ENCODE results near the gene TMEM106B. TPM values are rescaled to one million over a fixed set of nuclear protein-coding genes. Genes with fewer than 3 reads are reported as not detected.

TMEM106B gene
- total and polyA plus RNA-seq, 2 of the 8 experiments (the other 6 are each of a cell fraction or from before 2014, with no cell fraction given), result 16.0 to 29.1 TPM

- TF ChIP-seq SIN3A (conservative IDR thresholded peaks at IDR 0.05 in 1 of 2, IDR thresholded peaks at IDR 0.05 in 1 of 2; ENCODE audit: low read depth in 1 of 2, low read length in 2 of 2) (no peak), YY1 (IDR thresholded peaks at IDR 0.05; ENCODE audit: low read depth, low read length) (no peak), NRF1 (IDR thresholded peaks at IDR 0.05; ENCODE audit: low read depth, low read length) (no peak), CHD1 (IDR thresholded peaks at IDR 0.05; ENCODE audit: low read depth, low read length) (no peak), TAF7 (optimal IDR thresholded peaks at IDR 0.05; ENCODE audit: borderline replicate concordance, low read depth, low read length) (no peak), TCF12 (IDR thresholded peaks at IDR 0.05; ENCODE audit: low read depth, low read length) (no peak), MAFK (IDR thresholded peaks at IDR 0.05; ENCODE audit: low read depth, low read length) (no peak), RAD21 (IDR thresholded peaks at IDR 0.05 in 1 of 2, conservative IDR thresholded peaks at IDR 0.05 in 1 of 2; ENCODE audit: low read depth in 2 of 2, low read length in 2 of 2) (no peak)
- TF ChIP-seq, protein P1, sequence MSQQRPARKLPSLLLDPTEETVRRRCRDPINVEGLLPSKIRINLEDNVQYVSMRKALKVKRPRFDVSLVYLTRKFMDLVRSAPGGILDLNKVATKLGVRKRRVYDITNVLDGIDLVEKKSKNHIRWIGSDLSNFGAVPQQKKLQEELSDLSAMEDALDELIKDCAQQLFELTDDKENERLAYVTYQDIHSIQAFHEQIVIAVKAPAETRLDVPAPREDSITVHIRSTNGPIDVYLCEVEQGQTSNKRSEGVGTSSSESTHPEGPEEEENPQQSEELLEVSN (IDR thresholded peaks at IDR 0.05), result no peak
- TF ChIP-seq, protein P2, sequence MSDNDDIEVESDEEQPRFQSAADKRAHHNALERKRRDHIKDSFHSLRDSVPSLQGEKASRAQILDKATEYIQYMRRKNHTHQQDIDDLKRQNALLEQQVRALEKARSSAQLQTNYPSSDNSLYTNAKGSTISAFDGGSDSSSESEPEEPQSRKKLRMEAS (IDR thresholded peaks at IDR 0.05), result no peak
- Histone ChIP-seq H3K4me1 (replicated peaks in 1 of 4; ENCODE audit: control insufficient read depth in 3 of 4, insufficient read depth in 4 of 4, low read length in 3 of 4) (no peaks in the 10 kb centered on the region), H4K8ac (ENCODE audit: extremely low read depth, insufficient read depth, low read length) (no peak overlapping the region), H3K79me1 (ENCODE audit: low read depth, low read length) (no peaks in the 10 kb centered on the region), H3K4me3 (ENCODE audit: extremely low read depth in 1 of 4, insufficient read depth in 2 of 4, low read depth in 3 of 4, low read length in 4 of 4) (no peak overlapping the region), H3K9ac (replicated peaks in 1 of 4; ENCODE audit: extremely low read depth in 1 of 4, low read depth in 3 of 4, low read length in 3 of 4) (no peak overlapping the region), H4K5ac (ENCODE audit: insufficient read length, low read depth, low read length) (no peak overlapping the region), H3K79me2 (ENCODE audit: control insufficient read depth in 1 of 2, insufficient read depth in 2 of 2, low read length in 2 of 2) (0 out of 4 replicates have a peak, but pooled peaks cover 0 to 2% of the 10 kb centered on the region in 2 experiments), H3K27ac (ENCODE audit: low read depth, low read length) (no peak overlapping the region), H3K56ac (replicated peaks; ENCODE audit: insufficient read length, low read depth, low read length) (no peak overlapping the region), H2BK5ac (ENCODE audit: low read depth, low read length) (no peak overlapping the region), H3K23ac (ENCODE audit: insufficient read length) (no peak overlapping the region), H2AK5ac (ENCODE audit: low read depth, low read length) (no peak overlapping the region), H3K9me3 (ENCODE audit: insufficient read depth in 2 of 2, low read depth in 1 of 2, low read length in 1 of 2) (no peaks in the 10 kb centered on the region), H3K4ac (replicated peaks; ENCODE audit: insufficient read length, low read depth, low read length) (no peak overlapping the region), H3K18ac (ENCODE audit: extremely low read depth, low read length) (no peak overlapping the region), H2BK20ac (ENCODE audit: low read length) (no peak overlapping the region), H3K27me3 (replicated peaks in 1 of 4; ENCODE audit: control insufficient read depth in 3 of 4, extremely low read depth in 1 of 4, insufficient read depth in 3 of 4, low read length in 3 of 4) (no peaks in the 10 kb centered on the region), H2AFZ (ENCODE audit: low read length) (no peak overlapping the region), H3K23me2 (ENCODE audit: low read depth, low read length) (no peaks in the 10 kb centered on the region; the same call in 1 of the 2 replicates), H3K14ac (ENCODE audit: insufficient read length) (no peak overlapping the region), H2BK120ac (replicated peaks; ENCODE audit: low read depth, low read length) (no peak overlapping the region), H2BK15ac (ENCODE audit: low read length) (no peak overlapping the region), H3K4me2 (ENCODE audit: insufficient read depth in 1 of 2, low read depth in 2 of 2, low read length in 2 of 2) (no peak overlapping the region), H4K91ac (replicated peaks; ENCODE audit: insufficient read length, low read length) (no peak overlapping the region), H4K20me1 (replicated peaks in 1 of 2; ENCODE audit: control insufficient read depth in 1 of 2, insufficient read depth in 2 of 2, low read length in 2 of 2) (peaks cover 0 to 1% of the 10 kb centered on the region in 2 experiments), H2BK12ac (ENCODE audit: low read depth, low read length) (no peak overlapping the region), H3K36me3 (ENCODE audit: control insufficient read depth in 2 of 4, insufficient read depth in 4 of 4, low read length in 3 of 4) (peaks cover 0 to 27% (median 4%) of the 10 kb centered on the region in 4 experiments; a peak in 4 of 8 replicates)
- ChIA-PET CTCF (ENCODE audit: partially characterized antibody) (interaction anchor here (0.6 kb wide), 1 partner anchor 24 kb away, joined by 3 read pairs; no protein-coding TSS in a partner anchor), POLR2A (ENCODE audit: partially characterized antibody) (no interaction called here)
- no peak for DNase-seq (ENCODE audit: low read depth in 1 of 2, low spot score in 2 of 2)
- no peak for FAIRE-seq
- WGBS, 2 experiments (ENCODE audit: extremely low coverage in 1 of 2, insufficient coverage in 1 of 2, insufficient read length in 1 of 2, insufficient replicate concordance in 2 of 2, low coverage in 1 of 2, low lambda C conversion rate in 2 of 2, missing lambda C conversion rate in 1 of 2), result 93% methylated on average over 1 of the region's 1 CpG; no CpG with 5 or more reads in 1 of the 2 experiments
Measured at GRCh38 chr7:12220389-12221046, 9.4 kb downstream of the TMEM106B start.

Measured in H1 (cell line).